Hepatocyte (in vitro differentiated cells): ENCODE results near the gene OPN1SW.

Experiments
- EZH2 ChIP-seq: fragments of 200-600 bp; sonication (generic); IDR thresholded peaks from 2 replicates; pipeline ENCODE4 v1.6.1; 2016; ENCODE audit warnings: antibody characterized with exemption, mild to moderate bottlenecking, borderline replicate concordance
- TF ChIP-seq, protein P1 (sequence below): fragments of 200-600 bp; sonication (generic); IDR thresholded peaks from 2 replicates; pipeline ENCODE4 v1.5.1; 2016; ENCODE audit warnings: antibody characterized with exemption, mild to moderate bottlenecking; ENCODE audit not compliant: poor library complexity

DNA sequence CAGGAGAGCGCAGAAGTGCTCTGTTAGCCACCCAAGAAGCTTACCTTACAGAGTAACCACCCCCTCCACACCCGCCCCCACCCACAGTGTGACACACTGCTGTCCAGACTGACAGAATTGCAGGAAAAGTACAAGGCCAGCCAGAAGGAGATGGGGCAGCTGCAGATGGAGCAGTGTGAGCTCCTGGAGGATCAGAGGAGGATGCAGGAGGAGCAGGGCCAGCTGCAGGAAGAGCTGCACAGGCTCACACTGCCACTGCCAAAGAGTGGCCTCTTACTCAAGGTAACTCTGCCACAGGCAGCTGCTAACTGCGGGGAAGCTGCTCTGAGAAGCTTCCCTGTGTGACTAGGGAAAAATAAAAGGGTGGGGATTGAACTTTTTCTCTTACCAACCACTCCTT is 33.8 kb upstream of the OPN1SW start:
- TF ChIP-seq, protein P1, sequence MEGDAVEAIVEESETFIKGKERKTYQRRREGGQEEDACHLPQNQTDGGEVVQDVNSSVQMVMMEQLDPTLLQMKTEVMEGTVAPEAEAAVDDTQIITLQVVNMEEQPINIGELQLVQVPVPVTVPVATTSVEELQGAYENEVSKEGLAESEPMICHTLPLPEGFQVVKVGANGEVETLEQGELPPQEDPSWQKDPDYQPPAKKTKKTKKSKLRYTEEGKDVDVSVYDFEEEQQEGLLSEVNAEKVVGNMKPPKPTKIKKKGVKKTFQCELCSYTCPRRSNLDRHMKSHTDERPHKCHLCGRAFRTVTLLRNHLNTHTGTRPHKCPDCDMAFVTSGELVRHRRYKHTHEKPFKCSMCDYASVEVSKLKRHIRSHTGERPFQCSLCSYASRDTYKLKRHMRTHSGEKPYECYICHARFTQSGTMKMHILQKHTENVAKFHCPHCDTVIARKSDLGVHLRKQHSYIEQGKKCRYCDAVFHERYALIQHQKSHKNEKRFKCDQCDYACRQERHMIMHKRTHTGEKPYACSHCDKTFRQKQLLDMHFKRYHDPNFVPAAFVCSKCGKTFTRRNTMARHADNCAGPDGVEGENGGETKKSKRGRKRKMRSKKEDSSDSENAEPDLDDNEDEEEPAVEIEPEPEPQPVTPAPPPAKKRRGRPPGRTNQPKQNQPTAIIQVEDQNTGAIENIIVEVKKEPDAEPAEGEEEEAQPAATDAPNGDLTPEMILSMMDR = no peak
- no peak for TF ChIP-seq EZH2
